GM23338 (cell line): ENCODE results near the gene RFNG. TPM values are rescaled to one million over a fixed set of nuclear protein-coding genes. Genes with fewer than 3 reads are reported as not detected.

ENCODE experiments used
- ATAC-seq: fragments of 200-7000 bp; cut with Tn5 transposase; 3 replicates; pipeline ENCODE4 v1.9.1; 2020
- DNase-seq: peaks from one replicate; pipeline ENCODE4 v3.0.0-alpha.2; 2015; ENCODE audit warnings: low spot score
- H2AFZ ChIP-seq: fragments of 200-600 bp; sonication (generic); 2 replicates; pipeline ENCODE4 v1.8.0; 2016; ENCODE audit warnings: antibody characterized with exemption, mild to moderate bottlenecking, moderate library complexity
- H3F3A ChIP-seq: fragments of 200-600 bp; sonication (generic); replicated peaks from 2 replicates; pipeline ENCODE4 v1.8.0; 2017; ENCODE audit warnings: antibody characterized with exemption, mixed run types, low read depth
- H3K27ac ChIP-seq: fragments of 200-600 bp; sonication (generic); 2 replicates; pipeline ENCODE4 v1.6.1; 2016; ENCODE audit warnings: low read depth
- H3K27me3 ChIP-seq: fragments of 200-600 bp; sonication (generic); 2 replicates; pipeline ENCODE4 v1.8.0; 2016; ENCODE audit warnings: mild to moderate bottlenecking, mixed run types, moderate library complexity; ENCODE audit not compliant: insufficient read depth
- H3K36me3 ChIP-seq: fragments of 200-600 bp; sonication (generic); 2 replicates; pipeline ENCODE4 v1.8.0; 2016; ENCODE audit warnings: mild to moderate bottlenecking; ENCODE audit not compliant: insufficient read depth
- H3K4me1 ChIP-seq: fragments of 200-600 bp; sonication (generic); 2 replicates; pipeline ENCODE4 v1.8.0; 2016; ENCODE audit warnings: mild to moderate bottlenecking, moderate library complexity; ENCODE audit not compliant: insufficient read depth
- H3K4me2 ChIP-seq: fragments of 200-600 bp; sonication (generic); 2 replicates; pipeline ENCODE4 v1.7.1; 2017; ENCODE audit warnings: mixed run types
- H3K4me3 ChIP-seq: fragments of 200-600 bp; sonication (generic); 2 replicates; pipeline ENCODE4 v1.6.1; 2016; ENCODE audit warnings: mixed run types
- H3K79me2 ChIP-seq: fragments of 200-600 bp; sonication (generic); replicated peaks from 2 replicates; pipeline ENCODE4 v1.8.0; 2017; ENCODE audit warnings: mild to moderate bottlenecking; ENCODE audit not compliant: insufficient read depth
- H3K9me2 ChIP-seq: fragments of 200-600 bp; sonication (generic); 2 replicates; pipeline ENCODE4 v1.8.0; 2017; ENCODE audit not compliant: insufficient read depth
- H4K20me1 ChIP-seq: fragments of 200-600 bp; sonication (generic); replicated peaks from 2 replicates; pipeline ENCODE4 v1.8.0; 2017; ENCODE audit warnings: mild to moderate bottlenecking; ENCODE audit not compliant: insufficient read depth
- H3K27ac Mint-ChIP-seq: 2 replicates; pipeline ENCODE4 v1.8.0; 2020; ENCODE audit warnings: inconsistent platforms, mild to moderate bottlenecking, moderate library complexity, mixed read lengths
- H3K27me3 Mint-ChIP-seq: 3 replicates; pipeline ENCODE4 v1.8.0; 2022; ENCODE audit warnings: low read depth, mild to moderate bottlenecking, moderate library complexity, mixed read lengths, inconsistent platforms; ENCODE audit not compliant: insufficient read depth, poor library complexity
- H3K36me3 Mint-ChIP-seq: 3 replicates; pipeline ENCODE4 v1.8.0; 2021; ENCODE audit warnings: low read depth, mild to moderate bottlenecking, inconsistent platforms, moderate library complexity, mixed read lengths
- H3K4me1 Mint-ChIP-seq: 3 replicates; pipeline ENCODE4 v1.8.0; 2020; ENCODE audit warnings: mild to moderate bottlenecking, inconsistent platforms, mixed read lengths
- H3K4me3 Mint-ChIP-seq: 3 replicates; pipeline ENCODE4 v1.8.0; 2021; ENCODE audit warnings: moderate library complexity, mild to moderate bottlenecking, inconsistent platforms, mixed read lengths
- H3K9me3 Mint-ChIP-seq: 3 replicates; pipeline ENCODE4 v1.8.0; 2020; ENCODE audit warnings: moderate library complexity, mild to moderate bottlenecking, inconsistent platforms, mixed read lengths
- CREB1 ChIP-seq: fragments of 250-450 bp; sonication (Bioruptor Pico); IDR thresholded peaks from 2 replicates; pipeline ENCODE4 v1.5.0; 2020; ENCODE audit warnings: low read depth, mild to moderate bottlenecking, moderate library complexity
- CTCF ChIP-seq, 2 experiments: fragments of 200-600 bp in 1 of 2; sonication (generic) in 1 of 2; conservative IDR thresholded peaks; 2 replicates each; pipeline versions ENCODE4 v1.5.1 to v1.6.1; 2016 to 2017; ENCODE audit warnings: antibody characterized with exemption in 2 of 2, low read depth in 2 of 2, mild to moderate bottlenecking in 2 of 2, moderate library complexity in 1 of 2
- EZH2phosphoT487 ChIP-seq: fragments of 200-600 bp; sonication (generic); IDR thresholded peaks from one replicate; pipeline ENCODE4 v1.8.1; 2018; ENCODE audit warnings: antibody characterized with exemption; ENCODE audit not compliant: unreplicated experiment
- JUNB ChIP-seq: IDR thresholded peaks from one replicate; pipeline ENCODE4 v1.6.1; 2016; ENCODE audit warnings: antibody characterized with exemption; ENCODE audit not compliant: unreplicated experiment
- NANOG ChIP-seq: IDR thresholded peaks from 2 replicates; pipeline ENCODE4 v1.6.1; 2016; ENCODE audit warnings: antibody characterized with exemption, borderline replicate concordance
- POLR2AphosphoS5 ChIP-seq: IDR thresholded peaks from 2 replicates; pipeline ENCODE4 v1.6.1; 2016; ENCODE audit warnings: antibody characterized with exemption, low read depth
- REST ChIP-seq: IDR thresholded peaks from one replicate; pipeline ENCODE4 v1.6.1; 2018; ENCODE audit warnings: antibody characterized with exemption; ENCODE audit not compliant: unreplicated experiment
- STAT1 ChIP-seq: IDR thresholded peaks from one replicate; pipeline ENCODE4 v1.6.1; 2016; ENCODE audit warnings: antibody characterized with exemption; ENCODE audit not compliant: unreplicated experiment
- ZNF331 ChIP-seq: fragments of 250-450 bp; sonication (Bioruptor Pico); IDR thresholded peaks from 2 replicates; pipeline ENCODE4 v1.5.0; 2020; ENCODE audit warnings: low read depth, mild to moderate bottlenecking, moderate library complexity
- polyA plus RNA-seq: library from polyadenylated mRNA; unstranded; fragments of >200 nt; fragmentation: Nextera tagmentation; extraction: Ambion mirVana; gene quantifications from 2 replicates; pipeline ENCODE4 v1.2.1, GENCODE V29; 2016
- total RNA-seq: library from RNA; depleted of rRNA; stranded (reverse); fragments of >200 nt; shearing (Covaris generic); gene quantifications from 2 replicates; pipeline ENCODE4 v1.2.3, GENCODE V29; 2014

The RFNG gene
- total and polyA plus RNA-seq, 2 experiments from 2014 or later, result 18.0 to 44.7 TPM

GRCh38 chr17:82046903-82047302 lies 4.7 kb downstream of the RFNG start (continued):
- no peak for TF ChIP-seq STAT1
- no peak for TF ChIP-seq NANOG
- no peak for TF ChIP-seq POLR2AphosphoS5
- no peak for TF ChIP-seq ZNF331 (CRISPR knock-in tag)
- no peak for TF ChIP-seq EZH2phosphoT487

GRCh38 chr17:82045936-82046484 lies 5.6 kb downstream of the RFNG start:
- no peak for ATAC-seq
- peaks cover 17% of the 10 kb centered on the region for H3K4me1 Mint-ChIP-seq
- no peak overlapping the region for H3K27ac Mint-ChIP-seq
- no peaks in the 10 kb centered on the region for H3K4me1 ChIP-seq
- DNase-seq, result no peak
- no peak overlapping the region for H2AFZ ChIP-seq
- H3K36me3 Mint-ChIP-seq, result peaks cover 8% of the 10 kb centered on the region
- no peak overlapping the region for H3K27ac ChIP-seq
- no peaks in the 10 kb centered on the region for H4K20me1 ChIP-seq
- no peak overlapping the region for H3K4me3 Mint-ChIP-seq
- TF ChIP-seq REST (no peak), NANOG (no peak), CREB1 (no peak), POLR2AphosphoS5 (no peak), CTCF (conservative IDR thresholded peaks at IDR 0.05; ENCODE audit: low read depth in 2 of 2) (no peak), JUNB (no peak)
- no peak overlapping the region for H3K4me3 ChIP-seq
- H3K27me3 ChIP-seq, result no peaks in the 10 kb centered on the region
- H3K4me2 ChIP-seq, result no peak overlapping the region
- no peaks in the 10 kb centered on the region; the same call in 2 of the 3 replicates for H3K9me3 Mint-ChIP-seq
- H3K79me2 ChIP-seq, result no peaks in the 10 kb centered on the region
- no peaks in the 10 kb centered on the region for H3K9me2 ChIP-seq
- no peaks in the 10 kb centered on the region for H3F3A ChIP-seq
- no peaks in the 10 kb centered on the region for H3K36me3 ChIP-seq
- peaks cover 8% of the 10 kb centered on the region for H3K27me3 Mint-ChIP-seq
